Endothelial cell (in vitro differentiated cells): ENCODE results near the gene TMPRSS2. TPM values are rescaled to one million over a fixed set of nuclear protein-coding genes. Genes with fewer than 3 reads are reported as not detected.

Source experiments
- DNase-seq: peaks from one replicate; pipeline ENCODE4 v3.0.0; 2021; ENCODE audit warnings: low spot score
- H3K27ac Mint-ChIP-seq: one replicate; pipeline ENCODE4 v1.8.0; 2021; ENCODE audit warnings: mixed read lengths, inconsistent platforms; ENCODE audit not compliant: unreplicated experiment
- H3K27me3 Mint-ChIP-seq: one replicate; pipeline ENCODE4 v1.8.0; 2021; ENCODE audit warnings: mild to moderate bottlenecking, moderate library complexity, mixed read lengths, inconsistent platforms; ENCODE audit not compliant: unreplicated experiment
- H3K36me3 Mint-ChIP-seq: one replicate; pipeline ENCODE4 v1.8.0; 2021; ENCODE audit warnings: mild to moderate bottlenecking, low read depth, mixed read lengths, inconsistent platforms; ENCODE audit not compliant: unreplicated experiment
- H3K4me1 Mint-ChIP-seq: one replicate; pipeline ENCODE4 v1.8.0; 2021; ENCODE audit warnings: mild to moderate bottlenecking, mixed read lengths, inconsistent platforms; ENCODE audit not compliant: unreplicated experiment
- H3K4me3 Mint-ChIP-seq: one replicate; pipeline ENCODE4 v1.8.0; 2021; ENCODE audit warnings: mild to moderate bottlenecking, mixed read lengths, inconsistent platforms; ENCODE audit not compliant: unreplicated experiment
- H3K9me3 Mint-ChIP-seq: one replicate; pipeline ENCODE4 v1.8.0; 2021; ENCODE audit warnings: mixed read lengths, inconsistent platforms; ENCODE audit not compliant: unreplicated experiment
- total RNA-seq: library from RNA; stranded (reverse); fragmentation: NEBNext Ultra II Directional; extraction: Animal tissue kit (Norgen Biotek cat#: 25700); gene quantifications from one replicate; pipeline ENCODE4 v1.2.1, GENCODE V29; 2021; ENCODE audit not compliant: unreplicated experiment
- TF ChIP-seq, protein P1 (sequence below): fragments of 200-600 bp; sonication (generic); IDR thresholded peaks from one replicate; pipeline ENCODE4 v1.5.0; 2021; ENCODE audit warnings: antibody characterized with exemption; ENCODE audit not compliant: unreplicated experiment

TMPRSS2 gene
- total RNA-seq, 1 donor from 2014 or later = 46.3 TPM

DNA sequence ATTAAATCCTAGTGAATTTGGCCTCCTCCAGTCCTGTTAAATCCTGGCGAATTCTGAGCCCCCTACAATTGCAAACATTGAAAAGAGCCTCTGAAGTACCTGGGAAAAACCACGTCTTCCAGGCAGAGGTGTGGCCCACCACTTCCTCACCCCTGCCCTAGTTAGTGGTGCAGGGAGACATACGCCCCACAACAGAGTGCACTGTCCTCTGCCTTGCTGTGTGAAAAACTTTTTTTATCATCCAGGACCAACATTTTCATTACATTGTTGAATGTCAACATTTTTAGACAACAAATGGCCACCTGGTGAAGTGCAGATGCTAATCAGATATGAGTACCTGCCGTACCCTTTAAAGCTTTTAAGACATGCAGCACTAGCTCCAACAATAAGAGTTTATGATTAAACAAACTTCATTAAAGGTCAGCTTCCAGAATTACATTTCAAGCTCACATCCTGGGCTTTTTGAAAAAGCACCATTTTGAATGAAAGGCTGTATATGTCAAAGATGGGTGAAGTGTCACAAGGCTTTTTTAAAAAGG lies 13.6 kb upstream of the TMPRSS2 start:
- TF ChIP-seq, protein P1, sequence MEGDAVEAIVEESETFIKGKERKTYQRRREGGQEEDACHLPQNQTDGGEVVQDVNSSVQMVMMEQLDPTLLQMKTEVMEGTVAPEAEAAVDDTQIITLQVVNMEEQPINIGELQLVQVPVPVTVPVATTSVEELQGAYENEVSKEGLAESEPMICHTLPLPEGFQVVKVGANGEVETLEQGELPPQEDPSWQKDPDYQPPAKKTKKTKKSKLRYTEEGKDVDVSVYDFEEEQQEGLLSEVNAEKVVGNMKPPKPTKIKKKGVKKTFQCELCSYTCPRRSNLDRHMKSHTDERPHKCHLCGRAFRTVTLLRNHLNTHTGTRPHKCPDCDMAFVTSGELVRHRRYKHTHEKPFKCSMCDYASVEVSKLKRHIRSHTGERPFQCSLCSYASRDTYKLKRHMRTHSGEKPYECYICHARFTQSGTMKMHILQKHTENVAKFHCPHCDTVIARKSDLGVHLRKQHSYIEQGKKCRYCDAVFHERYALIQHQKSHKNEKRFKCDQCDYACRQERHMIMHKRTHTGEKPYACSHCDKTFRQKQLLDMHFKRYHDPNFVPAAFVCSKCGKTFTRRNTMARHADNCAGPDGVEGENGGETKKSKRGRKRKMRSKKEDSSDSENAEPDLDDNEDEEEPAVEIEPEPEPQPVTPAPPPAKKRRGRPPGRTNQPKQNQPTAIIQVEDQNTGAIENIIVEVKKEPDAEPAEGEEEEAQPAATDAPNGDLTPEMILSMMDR = no peak
- H3K36me3 Mint-ChIP-seq = peaks cover 3% of the 10 kb centered on the region
- DNase-seq = no peak
- H3K4me3 Mint-ChIP-seq = no peak overlapping the region
- H3K9me3 Mint-ChIP-seq = no peaks in the 10 kb centered on the region
- no peak overlapping the region for H3K27ac Mint-ChIP-seq
- peaks cover 2% of the 10 kb centered on the region for H3K27me3 Mint-ChIP-seq
- peaks cover 4% of the 10 kb centered on the region for H3K4me1 Mint-ChIP-seq

DNA sequence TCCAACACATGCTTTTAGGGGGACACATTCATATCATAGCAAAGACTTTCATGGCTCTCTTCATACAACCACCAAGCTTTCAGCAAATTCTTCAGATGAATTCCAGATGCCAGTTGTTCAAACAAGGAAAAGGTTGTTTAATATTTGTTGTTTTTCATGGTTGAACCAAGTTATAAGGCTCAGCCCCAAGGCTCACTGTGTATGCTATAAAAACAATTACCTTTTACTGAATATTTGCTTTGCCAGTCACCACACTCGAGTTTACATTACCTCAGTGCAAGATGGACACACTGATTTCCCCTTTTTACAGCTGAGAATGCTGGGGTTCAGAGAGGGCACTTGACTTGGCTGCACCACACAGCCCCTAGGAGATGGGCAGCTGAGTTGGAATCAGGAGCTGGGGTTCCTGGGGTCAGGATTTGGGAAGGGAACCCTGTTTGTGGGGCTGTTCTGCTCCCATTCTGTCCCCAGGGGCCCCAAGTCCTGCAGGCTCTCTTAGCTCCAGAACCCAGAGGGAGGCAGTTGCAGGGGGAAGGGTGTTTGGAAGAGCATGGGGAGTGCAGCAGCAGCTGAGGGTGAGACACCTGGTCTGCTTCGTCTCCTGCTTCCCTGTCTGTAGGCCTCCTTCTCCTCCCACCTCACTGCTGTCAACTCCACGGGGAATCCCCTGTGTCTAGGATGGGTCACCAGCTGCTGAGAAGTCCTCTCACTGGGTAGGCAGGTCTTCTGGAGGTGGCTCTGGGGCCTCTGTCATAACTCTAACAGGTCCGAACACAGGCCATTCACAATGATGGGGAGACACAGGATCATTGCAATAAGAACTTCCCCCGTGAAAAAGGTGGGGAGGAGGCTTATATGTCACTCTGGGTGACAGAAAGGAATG lies 12.8 kb upstream of the TMPRSS2 start:
- no peak for DNase-seq
- no peak overlapping the region for H3K27ac Mint-ChIP-seq
- peaks cover 3% of the 10 kb centered on the region for H3K36me3 Mint-ChIP-seq
- peaks cover 4% of the 10 kb centered on the region for H3K4me1 Mint-ChIP-seq
- H3K4me3 Mint-ChIP-seq = no peak overlapping the region
- H3K27me3 Mint-ChIP-seq = peaks cover 1% of the 10 kb centered on the region
- TF ChIP-seq, protein P1 = no peak
- H3K9me3 Mint-ChIP-seq = no peaks in the 10 kb centered on the region

DNA sequence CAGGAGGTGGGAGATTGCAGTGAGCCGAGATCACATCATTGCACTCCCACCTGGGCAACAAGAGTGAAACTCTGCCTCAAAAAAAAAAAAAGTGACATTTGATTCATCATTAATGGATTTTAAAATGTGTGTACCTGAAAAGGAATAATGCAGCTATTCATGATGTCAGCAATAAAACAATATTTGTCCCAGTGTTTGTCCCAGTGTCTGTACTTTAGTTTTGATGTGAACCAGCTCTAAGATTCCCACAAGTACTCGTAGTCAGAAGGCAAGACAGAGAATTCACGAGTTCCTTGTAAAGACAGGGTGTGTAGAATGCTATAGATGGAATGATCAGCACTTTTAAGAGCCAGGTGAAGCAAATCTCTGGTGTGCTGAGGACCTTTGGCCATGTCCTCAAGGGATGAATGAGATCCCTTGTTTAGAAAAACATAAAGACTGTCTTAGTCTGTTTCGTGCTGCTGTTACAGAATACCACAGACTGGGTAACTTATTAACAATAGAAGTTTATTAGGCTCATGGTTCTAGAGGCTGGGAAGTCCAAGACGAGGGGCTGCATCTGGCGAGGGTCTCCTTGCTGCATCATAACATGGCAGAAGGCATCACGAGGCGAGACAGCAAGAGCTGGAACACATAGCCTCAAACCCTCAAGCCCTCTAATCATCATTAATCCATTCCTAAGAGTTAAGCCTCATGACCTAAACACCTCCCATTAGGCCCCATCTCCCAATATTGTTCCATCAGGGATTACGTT lies 12.0 kb upstream of the TMPRSS2 start:
- no peak for DNase-seq
- TF ChIP-seq, protein P1 = no peak
- Mint-ChIP-seq H3K9me3 (no peaks in the 10 kb centered on the region), H3K4me3 (no peak overlapping the region), H3K4me1 (peaks cover 2% of the 10 kb centered on the region), H3K27me3 (peaks cover 1% of the 10 kb centered on the region), H3K36me3 (peaks cover 3% of the 10 kb centered on the region), H3K27ac (no peak overlapping the region)

DNA sequence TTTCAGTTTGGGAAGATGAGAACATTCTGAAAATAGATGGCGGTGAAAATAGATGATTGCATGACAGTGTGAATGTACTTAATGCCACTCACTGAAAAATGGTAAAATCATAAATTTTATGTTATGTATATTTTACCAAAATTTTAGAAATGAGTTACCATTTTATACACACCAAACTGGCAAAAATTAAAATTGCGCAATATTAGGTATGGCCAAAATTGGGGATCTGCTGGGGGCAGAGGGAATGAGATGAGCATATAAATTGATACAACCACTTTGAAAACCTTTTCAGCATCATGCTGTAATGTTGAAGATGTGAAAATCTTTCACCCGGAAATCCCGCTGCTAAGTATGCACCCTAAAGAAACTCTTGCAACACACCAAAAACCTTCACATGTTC lies 10.8 kb upstream of the TMPRSS2 start:
- no peaks in the 10 kb centered on the region for H3K4me1 Mint-ChIP-seq
- TF ChIP-seq, protein P1 = no peak

More for the DNA sequence above, 10.8 kb upstream of the TMPRSS2 start:
- H3K9me3 Mint-ChIP-seq = no peaks in the 10 kb centered on the region
- H3K36me3 Mint-ChIP-seq = peaks cover 3% of the 10 kb centered on the region
- no peak overlapping the region for H3K27ac Mint-ChIP-seq
- H3K27me3 Mint-ChIP-seq = peaks cover 1% of the 10 kb centered on the region
- no peak overlapping the region for H3K4me3 Mint-ChIP-seq
- DNase-seq = no peak
